HCT116 (cell line): ENCODE results near the gene PCDHGA1. TPM values are rescaled to one million over a fixed set of nuclear protein-coding genes. Genes with fewer than 3 reads are reported as not detected.

Experiments
- ATAC-seq: fragments of 200-7000 bp; cut with Tn5 transposase; 2 replicates; pipeline ENCODE4 v1.9.1; 2020; ENCODE audit warnings: mild to moderate bottlenecking, moderate library complexity
- BruUV-seq: library from RNA; stranded (reverse); fragments of 400-500 nt; replicated peaks from 2 replicates; lab custom pipeline; 2021; lab: Mats Ljungman, UMichigan
- CTCF ChIA-PET: fragments of 300-600 bp; sonication (Branson Sonifier 250); formaldehyde crosslinking; loops from one replicate; lab custom pipeline; 2021; ENCODE audit warnings: antibody characterized with exemption; lab: Charles Lee
- POLR2A ChIA-PET: fragments of 300-600, 350-600 bp; sonication (Branson Sonifier 250); formaldehyde crosslinking; loops from one replicate; lab custom pipeline; 2021; ENCODE audit warnings: antibody characterized with exemption; lab: Charles Lee
- RAD21 ChIA-PET, 2 experiments: fragments of 300-600 bp; sonication (Branson Sonifier 250); formaldehyde crosslinking; loops; one replicate each; lab custom pipeline; 2023; ENCODE audit warnings: low total read pairs in 2 of 2; ENCODE audit not compliant: uncharacterized antibody in 2 of 2, unreplicated experiment in 2 of 2, low non-redundant PET in 1 of 2; lab: Charles Lee
- DNase-seq: peaks from one replicate; pipeline ENCODE4 v3.0.0-alpha.2; 2010; ENCODE audit warnings: low read depth, low spot score
- H2AFZ ChIP-seq: fragments of 200-600 bp; shearing (Covaris generic), sonication (generic); 2 replicates; pipeline ENCODE4 v1.6.1; 2017; ENCODE audit warnings: low read depth, mixed run types, mixed read lengths, antibody characterized with exemption, low read length; ENCODE audit not compliant: poor library complexity, severe bottlenecking
- H3K27ac ChIP-seq: 2 replicates; pipeline ENCODE4 v1.5.1; 2012; ENCODE audit warnings: low read depth, low read length
- H3K27me3 ChIP-seq: fragments of 200-600 bp; sonication (generic); 2 replicates; pipeline ENCODE4 v1.6.1; 2016; ENCODE audit warnings: mixed run types, low read length, mixed read lengths; ENCODE audit not compliant: insufficient read depth
- H3K36me3 ChIP-seq, 2 experiments: fragments of 200-500 bp in 1 of 2; fragments of 200-600 bp in 1 of 2; sonication (Bioruptor generic) in 1 of 2; sonication (generic) in 1 of 2; 2 replicates each; pipeline versions ENCODE4 v1.5.1 to v1.6.1; 2014 to 2016; ENCODE audit warnings: low read length in 2 of 2, inconsistent platforms in 1 of 2, mixed read lengths in 1 of 2, mixed run types in 1 of 2; ENCODE audit not compliant: insufficient read depth in 2 of 2, control insufficient read depth in 1 of 2
- H3K4me1 ChIP-seq, 2 experiments: fragments of 200-600 bp in 1 of 2; sonication (generic) in 1 of 2; 2 replicates each; pipeline versions ENCODE4 v1.5.1 to v1.6.1; 2012 to 2017; ENCODE audit warnings: low read length in 2 of 2, inconsistent platforms in 1 of 2, mild to moderate bottlenecking in 1 of 2, mixed read lengths in 1 of 2, mixed run types in 1 of 2, moderate library complexity in 1 of 2; ENCODE audit not compliant: insufficient read depth in 2 of 2, control insufficient read depth in 1 of 2
- H3K4me2 ChIP-seq: fragments of 200-600 bp; sonication (generic); 2 replicates; pipeline ENCODE4 v1.6.1; 2017; ENCODE audit warnings: mixed run types, low read length, mixed read lengths
- H3K4me3 ChIP-seq, 2 experiments: fragments of 200-600 bp in 1 of 2; sonication (generic) in 1 of 2; replicated peaks in 1 of 2; 2 replicates each; pipeline ENCODE4 v1.5.1; 2011 to 2016; ENCODE audit warnings: low read length in 2 of 2, control low read depth in 1 of 2, low read depth in 1 of 2, mild to moderate bottlenecking in 1 of 2, mixed read lengths in 1 of 2, mixed run types in 1 of 2
- H3K79me2 ChIP-seq: fragments of 200-600 bp; sonication (generic); 2 replicates; pipeline ENCODE4 v1.6.1; 2017; ENCODE audit warnings: mild to moderate bottlenecking, mixed run types, low read length, moderate library complexity, mixed read lengths; ENCODE audit not compliant: insufficient read depth
- H3K9ac ChIP-seq: fragments of 200-600 bp; sonication (generic); 2 replicates; pipeline ENCODE4 v1.6.1; 2016; ENCODE audit warnings: low read length, mixed read lengths
- H3K9me2 ChIP-seq: fragments of 200-600 bp; sonication (generic), shearing (Covaris generic); 2 replicates; pipeline ENCODE4 v1.6.1; 2017; ENCODE audit warnings: mixed run types, mild to moderate bottlenecking, moderate library complexity; ENCODE audit not compliant: insufficient read depth
- H3K9me3 ChIP-seq, 2 experiments: fragments of 200-500 bp in 1 of 2; fragments of 200-600 bp in 1 of 2; sonication (Bioruptor generic) in 1 of 2; sonication (generic) in 1 of 2; 2 replicates each; pipeline ENCODE4 v1.6.1; 2014 to 2017; ENCODE audit warnings: low read length in 2 of 2, mixed read lengths in 2 of 2, inconsistent platforms in 1 of 2, low read depth in 1 of 2, mild to moderate bottlenecking in 1 of 2, mixed run types in 1 of 2, moderate library complexity in 1 of 2; ENCODE audit not compliant: control insufficient read depth in 1 of 2, insufficient read depth in 1 of 2
- H4K20me1 ChIP-seq: fragments of 200-600 bp; sonication (generic), shearing (Covaris generic); 2 replicates; pipeline ENCODE4 v1.6.1; 2017; ENCODE audit warnings: mixed run types, mild to moderate bottlenecking, moderate library complexity; ENCODE audit not compliant: insufficient read depth
- CEBPB ChIP-seq: IDR thresholded peaks from 2 replicates; pipeline ENCODE4 v1.6.1; 2012; ENCODE audit warnings: low read depth
- EGR1 ChIP-seq: IDR thresholded peaks from 2 replicates; pipeline ENCODE4 v1.6.1; 2012; ENCODE audit warnings: low read depth
- EZH2phosphoT487 ChIP-seq: fragments of 200-600 bp; IDR thresholded peaks from 2 replicates; pipeline ENCODE4 v1.6.1; 2018; ENCODE audit warnings: antibody characterized with exemption, borderline replicate concordance
- FOSL1 ChIP-seq: IDR thresholded peaks from 2 replicates; pipeline ENCODE4 v1.6.1; 2012; ENCODE audit warnings: low read depth
- JUND ChIP-seq: IDR thresholded peaks from 2 replicates; pipeline ENCODE4 v1.6.1; 2012
- POLR2A ChIP-seq: IDR thresholded peaks from 2 replicates; pipeline ENCODE4 v1.7.0; 2011; ENCODE audit warnings: borderline replicate concordance; ENCODE audit not compliant: insufficient read depth, insufficient read length; ENCODE audit errors: extremely low read depth
- RAD21 ChIP-seq: IDR thresholded peaks from 2 replicates; pipeline ENCODE4 v1.6.1; 2012; ENCODE audit warnings: low read depth, mild to moderate bottlenecking
- SIN3A ChIP-seq: IDR thresholded peaks from 2 replicates; pipeline ENCODE4 v1.6.1; 2012; ENCODE audit warnings: low read depth
- SRF ChIP-seq: IDR thresholded peaks from 2 replicates; pipeline ENCODE4 v1.6.1; 2012; ENCODE audit warnings: low read depth
- ZBTB33 ChIP-seq: IDR thresholded peaks from 2 replicates; pipeline ENCODE4 v1.6.1; 2011; ENCODE audit warnings: mild to moderate bottlenecking, low read length, moderate library complexity; ENCODE audit not compliant: insufficient replicate concordance; ENCODE audit errors: extremely low read depth
- ZNF274 ChIP-seq: fragments of 200-500 bp; sonication (Bioruptor generic); IDR thresholded peaks from 2 replicates; pipeline ENCODE4 v1.6.1; 2014; ENCODE audit warnings: mild to moderate bottlenecking, low read depth, low read length, inconsistent platforms
- intact Hi-C: fragments of 100-400 bp; cut with micrococcal nuclease; formaldehyde crosslinking; loops from 2 replicates; pipeline ENCODE4 v1.10.0; 2022
- total RNA-seq: library from RNA; stranded (reverse); gene quantifications from one replicate; pipeline ENCODE4 v1.2.1, GENCODE V29; 2021; ENCODE audit not compliant: unreplicated experiment
- TF ChIP-seq, protein P1 (sequence below), 3 experiments: fragments of 200-600 bp in 1 of 3; sonication (generic) in 1 of 3; IDR thresholded peaks in 2 of 3; conservative IDR thresholded peaks in 1 of 3; 2 replicates each; pipeline ENCODE4 v1.5.1; 2012 to 2017; ENCODE audit warnings: low read depth in 2 of 3, low read length in 2 of 3, antibody characterized with exemption in 1 of 3, borderline replicate concordance in 1 of 3, control low read depth in 1 of 3, mild to moderate bottlenecking in 1 of 3, mixed read lengths in 1 of 3, mixed run types in 1 of 3, moderate library complexity in 1 of 3; ENCODE audit not compliant: insufficient read depth in 1 of 3
- TF ChIP-seq, protein P2 (sequence below): IDR thresholded peaks from 2 replicates; pipeline ENCODE4 v1.6.1; 2012

PCDHGA1 gene
- total RNA-seq, 1 experiment from 2014 or later, result 0.05 TPM

DNA sequence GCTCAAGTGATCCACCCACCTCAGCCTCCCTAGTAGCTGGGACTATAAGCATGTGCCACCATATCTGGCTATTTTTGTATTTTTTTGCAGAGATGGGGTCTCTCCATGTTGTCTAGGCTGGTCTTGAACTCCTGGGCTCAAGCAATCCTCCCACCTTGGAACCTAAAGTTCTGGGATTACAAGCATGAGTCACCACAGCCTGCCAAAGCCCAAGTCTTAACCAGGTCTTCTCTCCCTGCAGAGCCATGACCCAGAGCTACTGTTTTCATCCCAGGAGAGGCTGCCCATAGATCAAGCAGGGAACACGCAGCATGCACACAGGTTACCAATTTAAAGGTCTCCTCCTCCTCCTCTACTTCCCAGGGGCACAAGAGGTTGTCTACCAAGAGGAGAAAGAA lies 188.3 kb downstream of the PCDHGA1 start:
- peaks cover 36 to 61% of the 10 kb centered on the region in 2 experiments for H3K4me1 ChIP-seq
- CTCF ChIA-PET, result no interaction called here
- POLR2A ChIA-PET, result no interaction called here
- H3K4me2 ChIP-seq, result no peak overlapping the region
- H3K27me3 ChIP-seq, result no peaks in the 10 kb centered on the region
- no peaks in the 10 kb centered on the region for H3K9me2 ChIP-seq
- ATAC-seq, result no peak
- DNase-seq, result no peak
- no TSS peak for BruUV-seq
- H3K4me3 ChIP-seq, result no peak overlapping the region
- intact Hi-C loops, result loop anchor here (5.0 kb wide), 1 partner anchor 791 kb away; no protein-coding TSS in a partner anchor
- no peaks in the 10 kb centered on the region for H4K20me1 ChIP-seq
- RAD21 ChIA-PET, result no interaction called here
- H3K79me2 ChIP-seq, result peaks cover 9% of the 10 kb centered on the region; the same call in 1 of the 2 replicates
- no peak overlapping the region for H3K9ac ChIP-seq
- no peaks in the 10 kb centered on the region for H3K9me3 ChIP-seq
- H2AFZ ChIP-seq, result no peak overlapping the region
- no peak for TF ChIP-seq SIN3A
- TF ChIP-seq EZH2phosphoT487, result no peak
- TF ChIP-seq EGR1, result no peak
- TF ChIP-seq, protein P1, sequence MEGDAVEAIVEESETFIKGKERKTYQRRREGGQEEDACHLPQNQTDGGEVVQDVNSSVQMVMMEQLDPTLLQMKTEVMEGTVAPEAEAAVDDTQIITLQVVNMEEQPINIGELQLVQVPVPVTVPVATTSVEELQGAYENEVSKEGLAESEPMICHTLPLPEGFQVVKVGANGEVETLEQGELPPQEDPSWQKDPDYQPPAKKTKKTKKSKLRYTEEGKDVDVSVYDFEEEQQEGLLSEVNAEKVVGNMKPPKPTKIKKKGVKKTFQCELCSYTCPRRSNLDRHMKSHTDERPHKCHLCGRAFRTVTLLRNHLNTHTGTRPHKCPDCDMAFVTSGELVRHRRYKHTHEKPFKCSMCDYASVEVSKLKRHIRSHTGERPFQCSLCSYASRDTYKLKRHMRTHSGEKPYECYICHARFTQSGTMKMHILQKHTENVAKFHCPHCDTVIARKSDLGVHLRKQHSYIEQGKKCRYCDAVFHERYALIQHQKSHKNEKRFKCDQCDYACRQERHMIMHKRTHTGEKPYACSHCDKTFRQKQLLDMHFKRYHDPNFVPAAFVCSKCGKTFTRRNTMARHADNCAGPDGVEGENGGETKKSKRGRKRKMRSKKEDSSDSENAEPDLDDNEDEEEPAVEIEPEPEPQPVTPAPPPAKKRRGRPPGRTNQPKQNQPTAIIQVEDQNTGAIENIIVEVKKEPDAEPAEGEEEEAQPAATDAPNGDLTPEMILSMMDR (IDR thresholded peaks at IDR 0.05 in 2 of 3, conservative IDR thresholded peaks at IDR 0.05 in 1 of 3; ENCODE audit: borderline replicate concordance in 1 of 3, insufficient read depth in 1 of 3, low read depth in 2 of 3, low read length in 2 of 3), result no peak
- no peak for TF ChIP-seq RAD21
- TF ChIP-seq JUND, result no peak
- TF ChIP-seq, protein P2, sequence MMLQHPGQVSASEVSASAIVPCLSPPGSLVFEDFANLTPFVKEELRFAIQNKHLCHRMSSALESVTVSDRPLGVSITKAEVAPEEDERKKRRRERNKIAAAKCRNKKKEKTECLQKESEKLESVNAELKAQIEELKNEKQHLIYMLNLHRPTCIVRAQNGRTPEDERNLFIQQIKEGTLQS, result no peak
- no peak for TF ChIP-seq CEBPB
- no peak for TF ChIP-seq SRF
- no peak for TF ChIP-seq ZNF274
- no peak for TF ChIP-seq ZBTB33
- no peak for TF ChIP-seq POLR2A
- TF ChIP-seq FOSL1, result no peak
- peaks cover 6 to 44% of the 10 kb centered on the region in 2 experiments; a peak in 2 of 4 replicates for H3K36me3 ChIP-seq
- H3K27ac ChIP-seq, result no peak overlapping the region
